Mucosa of descending colon (tissue), 3 donors: ENCODE results near the gene CNDP2. TPM values are rescaled to one million over a fixed set of nuclear protein-coding genes. Genes with fewer than 3 reads are reported as not detected.

Source experiments
- ATAC-seq: fragments of 200-7000 bp; cut with Tn5 transposase; one replicate; pipeline ENCODE4 v1.9.1; 2020; ENCODE audit warnings: mild to moderate bottlenecking, moderate library complexity
- DNase-seq, 3 donors: peaks; one replicate each; pipeline ENCODE4 v3.0.0-alpha.2; 2020
- H3K36me3 ChIP-seq: fragments of 200-600 bp; one replicate; pipeline ENCODE4 v1.8.0; 2021; ENCODE audit warnings: low read depth, mild to moderate bottlenecking
- H3K4me1 ChIP-seq: fragments of 200-600 bp; one replicate; pipeline ENCODE4 v1.8.0; 2021; ENCODE audit warnings: low read depth, mild to moderate bottlenecking
- H3K4me3 ChIP-seq: fragments of 200-600 bp; one replicate; pipeline ENCODE4 v1.8.0; 2021; ENCODE audit warnings: mild to moderate bottlenecking
- H3K9me3 ChIP-seq: fragments of 200-600 bp; one replicate; pipeline ENCODE4 v1.8.0; 2021; ENCODE audit warnings: mild to moderate bottlenecking
- intact Hi-C, 2 donors: fragments of 100-400 bp; cut with DNase I in 1 of 2; cut with micrococcal nuclease in 1 of 2; formaldehyde crosslinking; loops; one replicate each; pipeline versions ENCODE4 v1.11.0 to v1.11.1; 2022; cut with DNase I, micrococcal nuclease
- total RNA-seq, 3 donors: library from RNA; stranded (reverse); fragmentation: NEBNext Ultra II Directional in 2 of 3; extraction: Animal tissue kit (Norgen Biotek cat#: 25700) in 2 of 3; gene quantifications; one replicate each; pipeline versions ENCODE4 v1.2.1 to v1.2.4, GENCODE V29; 2021 to 2023
- TF ChIP-seq, protein P1 (sequence below): fragments of 200-600 bp; IDR thresholded peaks from one replicate; pipeline ENCODE4 v1.8.0; 2022; ENCODE audit warnings: antibody characterized with exemption, mild to moderate bottlenecking
- donor health status: DM: no; HTN: no; CAD: no; lungs with moderate emphysema.
- donor health status: DM: no; HTN: no; CAD: no.
- donor health status: DM: no; HTN: yes; CAD: no.

Gene CNDP2
- total RNA-seq, 3 donors from 2014 or later = 148 to 263 (median 244) TPM

DNA sequence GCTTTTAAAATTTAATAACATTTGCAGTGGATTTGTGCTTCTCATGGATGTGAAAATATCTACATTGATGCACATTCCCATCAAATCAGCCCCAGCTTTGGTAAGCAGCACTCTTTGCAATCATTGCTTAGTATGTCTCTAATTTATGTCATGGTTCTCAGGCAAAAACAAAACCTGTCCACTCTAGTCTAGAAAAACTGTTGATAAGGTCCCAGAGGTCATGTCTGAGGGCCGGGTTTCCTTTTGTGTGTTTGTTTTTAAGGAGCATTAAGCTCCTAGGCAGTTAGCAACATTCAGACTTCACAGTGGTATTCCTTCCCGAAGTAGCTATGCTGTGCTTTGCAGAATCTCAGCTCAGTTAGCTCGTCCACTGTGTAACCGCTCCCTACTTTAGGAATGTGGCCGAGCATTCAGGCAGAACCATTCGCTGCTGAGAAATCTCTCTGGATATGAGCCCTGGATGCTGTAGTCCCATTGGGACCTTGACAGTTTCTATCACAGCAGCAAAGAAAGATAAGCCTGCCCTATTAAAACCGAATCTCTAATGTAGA, 43.1 kb upstream of the CNDP2 start:
- Histone ChIP-seq H3K4me1 (peaks cover 17% of the 10 kb centered on the region), H3K9me3 (no peaks in the 10 kb centered on the region), H3K36me3 (no peaks in the 10 kb centered on the region), H3K4me3 (no peak overlapping the region)
- ATAC-seq (no peak), DNase-seq (no peak)
- TF ChIP-seq, protein P1, sequence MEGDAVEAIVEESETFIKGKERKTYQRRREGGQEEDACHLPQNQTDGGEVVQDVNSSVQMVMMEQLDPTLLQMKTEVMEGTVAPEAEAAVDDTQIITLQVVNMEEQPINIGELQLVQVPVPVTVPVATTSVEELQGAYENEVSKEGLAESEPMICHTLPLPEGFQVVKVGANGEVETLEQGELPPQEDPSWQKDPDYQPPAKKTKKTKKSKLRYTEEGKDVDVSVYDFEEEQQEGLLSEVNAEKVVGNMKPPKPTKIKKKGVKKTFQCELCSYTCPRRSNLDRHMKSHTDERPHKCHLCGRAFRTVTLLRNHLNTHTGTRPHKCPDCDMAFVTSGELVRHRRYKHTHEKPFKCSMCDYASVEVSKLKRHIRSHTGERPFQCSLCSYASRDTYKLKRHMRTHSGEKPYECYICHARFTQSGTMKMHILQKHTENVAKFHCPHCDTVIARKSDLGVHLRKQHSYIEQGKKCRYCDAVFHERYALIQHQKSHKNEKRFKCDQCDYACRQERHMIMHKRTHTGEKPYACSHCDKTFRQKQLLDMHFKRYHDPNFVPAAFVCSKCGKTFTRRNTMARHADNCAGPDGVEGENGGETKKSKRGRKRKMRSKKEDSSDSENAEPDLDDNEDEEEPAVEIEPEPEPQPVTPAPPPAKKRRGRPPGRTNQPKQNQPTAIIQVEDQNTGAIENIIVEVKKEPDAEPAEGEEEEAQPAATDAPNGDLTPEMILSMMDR = no peak
- intact Hi-C loops = no loop called here

DNA sequence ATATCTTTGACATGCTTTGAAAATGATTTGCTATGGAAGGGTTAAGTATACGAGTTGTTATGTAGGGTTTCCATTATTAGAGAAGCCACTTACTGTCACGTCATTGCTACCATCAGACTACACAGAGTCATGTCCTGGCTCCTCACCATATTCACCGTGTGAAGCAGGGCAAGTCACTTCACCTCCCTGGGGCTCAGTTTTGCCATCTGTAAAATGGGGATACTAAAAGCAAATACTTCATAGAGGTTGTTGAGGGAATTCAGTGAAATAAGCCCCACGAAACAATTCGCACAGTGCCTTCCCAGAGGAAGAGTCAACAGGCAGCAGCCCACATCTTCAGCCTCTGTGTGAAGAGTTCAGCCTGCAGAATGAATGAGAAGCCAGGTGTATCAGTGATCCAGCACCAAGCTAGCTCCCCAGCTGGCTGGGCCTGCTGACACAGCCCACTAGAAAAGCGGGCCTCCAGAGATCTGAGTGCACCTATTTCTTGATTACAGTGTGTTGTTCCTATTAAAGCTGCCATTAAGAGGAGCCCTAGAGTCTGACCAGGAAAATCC, 42.4 kb upstream of the CNDP2 start:
- DNase-seq (no peak), ATAC-seq (no peak)
- Histone ChIP-seq H3K4me1 (peaks cover 17% of the 10 kb centered on the region), H3K36me3 (no peaks in the 10 kb centered on the region), H3K4me3 (no peak overlapping the region), H3K9me3 (no peaks in the 10 kb centered on the region)
- TF ChIP-seq, protein P1 = no peak
- intact Hi-C loops = no loop called here

DNA sequence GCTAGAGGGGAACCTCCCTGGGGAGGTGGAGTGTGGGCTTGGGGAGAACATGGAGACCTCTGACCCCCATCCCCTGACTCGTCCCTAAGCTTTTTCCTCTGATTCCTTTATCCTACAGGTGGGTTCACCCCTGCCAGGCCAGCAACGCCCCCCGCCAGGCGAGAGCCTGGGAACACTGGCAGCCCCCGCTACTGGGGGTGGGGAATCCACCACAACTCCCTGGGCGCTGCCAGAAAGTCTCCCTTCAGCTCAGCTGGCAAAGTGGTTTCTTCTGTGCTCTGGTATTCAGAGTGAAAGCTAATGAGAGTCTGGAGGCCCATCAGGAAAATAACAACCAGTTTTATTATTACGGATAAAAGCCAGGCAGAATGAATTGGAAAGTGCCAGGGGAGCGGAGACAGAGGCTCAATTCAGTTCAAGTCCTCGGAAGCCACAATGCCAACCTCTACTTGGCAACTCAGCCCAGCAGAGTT, 41.8 kb upstream of the CNDP2 start:
- Histone ChIP-seq H3K4me1 (peaks cover 17% of the 10 kb centered on the region), H3K4me3 (no peak overlapping the region), H3K9me3 (no peaks in the 10 kb centered on the region), H3K36me3 (no peaks in the 10 kb centered on the region)
- DNase-seq = no peak
- intact Hi-C loops = no loop called here
- TF ChIP-seq, protein P1 = no peak
- no peak for ATAC-seq

DNA sequence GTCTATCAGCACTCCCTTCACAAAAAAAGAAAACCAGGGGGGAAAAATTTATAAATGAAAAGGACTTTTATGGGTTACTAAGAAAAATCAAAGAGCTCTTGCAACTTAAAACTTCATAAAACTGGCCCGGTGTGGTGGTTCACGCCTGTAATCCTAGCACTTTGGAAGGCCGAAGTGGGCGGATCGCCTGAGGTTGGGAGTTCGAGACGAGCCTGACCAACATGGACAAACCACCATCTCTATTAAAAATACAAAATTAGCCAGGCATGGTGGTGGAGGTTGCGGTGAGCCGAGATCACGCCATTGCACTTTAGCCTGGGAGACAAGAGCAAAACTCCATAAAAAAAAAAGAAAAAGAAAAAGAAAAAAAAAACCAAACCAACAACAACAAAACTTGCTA, 40.8 kb upstream of the CNDP2 start:
- TF ChIP-seq, protein P1 = no peak
- intact Hi-C loops = no loop called here

DNA sequence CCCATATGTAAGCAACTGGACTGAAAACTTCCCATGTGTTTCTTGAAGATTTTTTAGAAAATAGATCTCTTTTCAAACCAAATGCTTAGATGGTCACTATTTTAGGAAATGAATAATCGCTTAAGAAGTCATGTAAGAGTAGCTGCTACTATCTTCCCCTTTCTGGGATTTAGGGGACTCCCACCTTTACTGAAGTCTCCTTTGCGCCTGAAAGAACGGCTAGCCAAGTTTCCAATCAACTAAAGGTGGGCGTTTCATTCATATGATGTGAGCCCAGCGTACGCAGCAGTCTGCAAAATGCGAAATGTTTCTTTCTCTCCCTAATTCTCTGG, 40.2 kb upstream of the CNDP2 start:
- intact Hi-C loops = no loop called here

More for the DNA sequence above, 40.8 kb upstream of the CNDP2 start:
- DNase-seq (no peak), ATAC-seq (no peak)
- Histone ChIP-seq H3K9me3 (no peaks in the 10 kb centered on the region), H3K4me3 (no peak overlapping the region), H3K36me3 (no peaks in the 10 kb centered on the region), H3K4me1 (peaks cover 17% of the 10 kb centered on the region)

More for the DNA sequence above, 40.2 kb upstream of the CNDP2 start:
- peaks cover 13% of the 10 kb centered on the region for H3K4me1 ChIP-seq
- H3K4me3 ChIP-seq = no peak overlapping the region
- H3K36me3 ChIP-seq = no peaks in the 10 kb centered on the region
- TF ChIP-seq, protein P1 = no peak
- no peak for DNase-seq
- ATAC-seq = no peak
- H3K9me3 ChIP-seq = no peaks in the 10 kb centered on the region
